Keratinocyte (primary cell): ENCODE results near the gene GGACT. TPM values are rescaled to one million over a fixed set of nuclear protein-coding genes. Genes with fewer than 3 reads are reported as not detected.

Experiments
- DNase-seq: peaks from one replicate; pipeline ENCODE4 v3.0.0-alpha.2; 2011; ENCODE audit warnings: low read depth, missing footprints, low spot score
- FAIRE-seq: peaks from 2 replicates; lab custom pipeline; 2011; peaks lifted over from hg19 to GRCh38; lab: Jason Lieb, UNC
- H2AFZ ChIP-seq: 2 replicates; pipeline ENCODE4 v1.6.0; 2012; ENCODE audit warnings: low read length, control low read depth, inconsistent platforms; ENCODE audit not compliant: control insufficient read depth
- H3K27ac ChIP-seq: 2 replicates; pipeline ENCODE4 v1.5.1; 2011; ENCODE audit warnings: low read length; ENCODE audit not compliant: control insufficient read depth, insufficient read depth
- H3K27me3 ChIP-seq: 3 replicates; pipeline ENCODE4 v1.6.0; 2011; ENCODE audit warnings: low read length; ENCODE audit not compliant: control insufficient read depth, insufficient read depth; ENCODE audit errors: extremely low read depth
- H3K36me3 ChIP-seq, 2 experiments: 2 replicates in 1 of 2; 3 replicates in 1 of 2; pipeline ENCODE4 v1.5.1; 2011; ENCODE audit warnings: low read length in 2 of 2, mild to moderate bottlenecking in 1 of 2; ENCODE audit not compliant: control insufficient read depth in 2 of 2, insufficient read depth in 2 of 2; ENCODE audit errors: extremely low read depth in 1 of 2
- H3K4me1 ChIP-seq: 3 replicates; pipeline ENCODE4 v1.5.1; 2011; ENCODE audit warnings: low read length; ENCODE audit not compliant: control insufficient read depth, insufficient read depth; ENCODE audit errors: extremely low read depth
- H3K4me2 ChIP-seq: 3 replicates; pipeline ENCODE4 v1.6.0; 2011; ENCODE audit warnings: low read depth, low read length; ENCODE audit not compliant: control insufficient read depth, insufficient read depth; ENCODE audit errors: extremely low read depth
- H3K4me3 ChIP-seq, 3 experiments: fragments of 200-600 bp in 1 of 3; sonication (generic) in 1 of 3; 2 replicates in 2 of 3; 3 replicates in 1 of 3; pipeline ENCODE4 v1.5.1; 2011 to 2016; ENCODE audit warnings: low read length in 3 of 3, mild to moderate bottlenecking in 3 of 3, control low read depth in 2 of 3, inconsistent platforms in 1 of 3, low read depth in 1 of 3, mixed read lengths in 1 of 3, mixed run types in 1 of 3, moderate library complexity in 1 of 3; ENCODE audit not compliant: control insufficient read depth in 2 of 3, insufficient read depth in 2 of 3; ENCODE audit errors: extremely low read depth in 1 of 3
- H3K79me2 ChIP-seq: 2 replicates; pipeline ENCODE4 v1.6.0; 2012; ENCODE audit warnings: low read length; ENCODE audit not compliant: control insufficient read depth, insufficient read depth
- H3K9ac ChIP-seq: 3 replicates; pipeline ENCODE4 v1.6.0; 2011; ENCODE audit warnings: low read length; ENCODE audit not compliant: control insufficient read depth, insufficient read depth; ENCODE audit errors: extremely low read depth
- H3K9me1 ChIP-seq: 3 replicates; pipeline ENCODE4 v1.6.0; 2011; ENCODE audit warnings: low read length; ENCODE audit not compliant: control insufficient read depth, insufficient read depth; ENCODE audit errors: extremely low read depth
- H3K9me3 ChIP-seq: 2 replicates; pipeline ENCODE4 v1.5.1; 2012; ENCODE audit warnings: low read depth, low read length; ENCODE audit not compliant: control insufficient read depth
- H4K20me1 ChIP-seq: 3 replicates; pipeline ENCODE4 v1.6.0; 2011; ENCODE audit warnings: low read length; ENCODE audit not compliant: control insufficient read depth, insufficient read depth; ENCODE audit errors: extremely low read depth
- EZH2 ChIP-seq: IDR thresholded peaks from one replicate; pipeline ENCODE4 v1.6.1; 2012; ENCODE audit warnings: inconsistent platforms, mild to moderate bottlenecking, low read length, moderate library complexity
- dilution Hi-C: fragments of 300-500 bp; cut with MboI; formaldehyde crosslinking; loops from one replicate; pipeline ENCODE4 v1.7.0; 2020; ENCODE audit warnings: low sequenced_read_pairs; ENCODE audit not compliant: extremely low pct_ligation_motif_present
- polyA plus RNA-seq, 5 experiments: library from polyadenylated mRNA; depleted of rRNA in 3 of 5; stranded (reverse) in 3 of 5; stranded (forward) in 1 of 5; unstranded in 1 of 5; fragments of >200 nt; gene quantifications; 1 replicate in 1 of 5; 2 replicates in 3 of 5; 3 replicates in 1 of 5; pipeline versions ENCODE4 v1.2.1 to v1.2.3, GENCODE V29; 2011 to 2012; ENCODE audit warnings: missing spikeins in 2 of 5, low read depth in 1 of 5, low replicate concordance in 1 of 5
- TF ChIP-seq, protein P1 (sequence below), 3 experiments: IDR thresholded peaks in 1 of 3; conservative IDR thresholded peaks in 1 of 3; optimal IDR thresholded peaks in 1 of 3; 2 replicates in 2 of 3; 3 replicates in 1 of 3; pipeline versions ENCODE3 to v1.5.1; 2011; ENCODE audit warnings: low read length in 3 of 3, mild to moderate bottlenecking in 3 of 3, moderate library complexity in 2 of 3, control low read depth in 1 of 3, inconsistent platforms in 1 of 3; ENCODE audit not compliant: insufficient read depth in 2 of 3; ENCODE audit errors: extremely low read depth in 1 of 3

GGACT gene
- polyA plus RNA-seq, 1 donor (not counting 4 experiments of a cell fraction or from before 2014, with no cell fraction given): 8.2 TPM

DNA sequence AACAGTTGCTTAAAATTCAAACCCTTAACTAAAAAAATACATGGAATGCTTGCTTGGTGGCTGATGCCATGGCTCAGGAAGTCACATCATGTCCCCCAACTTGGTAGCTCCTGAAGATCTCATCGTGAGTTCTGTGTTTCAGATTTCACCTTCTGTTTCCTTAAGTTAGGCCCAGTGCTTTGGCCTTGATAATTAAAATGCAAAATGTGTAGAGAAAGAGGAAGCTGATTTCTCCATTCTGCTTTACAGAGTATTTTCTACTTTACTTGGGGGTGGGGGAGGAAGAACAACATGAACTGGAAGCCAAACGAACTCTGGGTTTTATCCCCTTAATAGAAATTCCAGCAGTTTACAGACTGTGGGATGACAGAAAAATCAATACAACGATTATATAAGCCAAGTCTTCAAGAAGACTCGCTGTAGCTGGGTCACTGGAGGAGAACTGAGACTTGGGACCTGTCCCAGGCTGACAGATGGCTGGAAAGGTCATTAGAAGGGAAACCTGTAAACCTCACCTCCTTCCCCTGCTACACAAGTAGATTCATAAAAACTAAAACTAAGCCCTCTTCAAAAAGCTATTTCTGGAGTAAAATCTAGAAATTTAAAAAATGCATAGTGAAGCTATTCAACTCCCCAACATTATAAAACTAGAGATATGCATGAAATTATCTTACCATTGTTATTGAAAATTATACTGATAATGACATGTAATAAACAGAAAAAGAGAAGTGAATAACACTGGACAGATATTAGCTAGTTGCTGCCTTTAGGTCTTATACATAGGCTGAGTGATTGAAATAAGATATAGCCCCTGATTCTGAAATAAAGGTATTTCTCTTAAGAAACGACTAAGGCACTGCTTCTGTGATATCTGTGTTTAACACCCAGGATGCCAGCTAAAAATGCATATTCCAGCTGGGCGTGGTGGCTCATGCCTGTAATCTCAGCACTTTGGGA lies 22.1 kb upstream of the GGACT start:
- Histone ChIP-seq H3K79me2 (no peaks in the 10 kb centered on the region), H3K9ac (no peak overlapping the region), H3K27me3 (no peaks in the 10 kb centered on the region), H3K27ac (no peak overlapping the region), H2AFZ (no peak overlapping the region), H3K4me3 (no peak overlapping the region), H3K4me2 (no peak overlapping the region), H3K9me1 (no peaks in the 10 kb centered on the region), H3K4me1 (peaks cover 12% of the 10 kb centered on the region), H3K36me3 (no peaks in the 10 kb centered on the region), H3K9me3 (no peaks in the 10 kb centered on the region), H4K20me1 (no peaks in the 10 kb centered on the region)
- FAIRE-seq (no peak), DNase-seq (no peak)
- no peak for TF ChIP-seq EZH2
- TF ChIP-seq, protein P1, sequence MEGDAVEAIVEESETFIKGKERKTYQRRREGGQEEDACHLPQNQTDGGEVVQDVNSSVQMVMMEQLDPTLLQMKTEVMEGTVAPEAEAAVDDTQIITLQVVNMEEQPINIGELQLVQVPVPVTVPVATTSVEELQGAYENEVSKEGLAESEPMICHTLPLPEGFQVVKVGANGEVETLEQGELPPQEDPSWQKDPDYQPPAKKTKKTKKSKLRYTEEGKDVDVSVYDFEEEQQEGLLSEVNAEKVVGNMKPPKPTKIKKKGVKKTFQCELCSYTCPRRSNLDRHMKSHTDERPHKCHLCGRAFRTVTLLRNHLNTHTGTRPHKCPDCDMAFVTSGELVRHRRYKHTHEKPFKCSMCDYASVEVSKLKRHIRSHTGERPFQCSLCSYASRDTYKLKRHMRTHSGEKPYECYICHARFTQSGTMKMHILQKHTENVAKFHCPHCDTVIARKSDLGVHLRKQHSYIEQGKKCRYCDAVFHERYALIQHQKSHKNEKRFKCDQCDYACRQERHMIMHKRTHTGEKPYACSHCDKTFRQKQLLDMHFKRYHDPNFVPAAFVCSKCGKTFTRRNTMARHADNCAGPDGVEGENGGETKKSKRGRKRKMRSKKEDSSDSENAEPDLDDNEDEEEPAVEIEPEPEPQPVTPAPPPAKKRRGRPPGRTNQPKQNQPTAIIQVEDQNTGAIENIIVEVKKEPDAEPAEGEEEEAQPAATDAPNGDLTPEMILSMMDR (optimal IDR thresholded peaks at IDR 0.05 in 1 of 3, IDR thresholded peaks at IDR 0.05 in 1 of 3, conservative IDR thresholded peaks at IDR 0.05 in 1 of 3; ENCODE audit: extremely low read depth in 1 of 3, insufficient read depth in 2 of 3, low read length in 3 of 3): no peak
- dilution Hi-C loops: no loop called here

DNA sequence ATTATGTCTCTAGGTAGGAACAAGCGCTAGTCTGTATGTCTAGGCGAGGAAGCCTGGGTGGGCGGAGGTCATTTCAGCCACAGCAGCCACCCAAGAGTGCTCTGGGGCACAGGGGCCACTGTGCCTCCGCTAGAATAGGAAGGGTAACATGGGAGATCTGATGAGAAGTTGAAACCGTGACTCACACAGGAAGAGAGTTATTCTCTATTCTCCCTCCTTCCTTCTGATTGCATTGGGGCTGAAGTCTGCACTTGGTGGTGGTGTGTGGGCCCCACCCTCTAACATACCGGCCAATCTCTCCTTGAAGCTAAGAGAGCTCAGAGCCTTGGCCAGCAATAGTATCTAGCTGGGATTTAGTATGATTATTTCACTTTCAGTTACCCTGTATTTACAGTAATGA lies 20.3 kb upstream of the GGACT start:
- Histone ChIP-seq H3K36me3 (no peaks in the 10 kb centered on the region), H3K27me3 (no peaks in the 10 kb centered on the region), H3K9me1 (no peaks in the 10 kb centered on the region), H3K9me3 (no peaks in the 10 kb centered on the region), H2AFZ (no peak overlapping the region), H3K4me2 (no peak overlapping the region), H3K79me2 (no peaks in the 10 kb centered on the region), H3K4me3 (no peak overlapping the region), H3K4me1 (peaks cover 12% of the 10 kb centered on the region), H3K27ac (no peak overlapping the region), H4K20me1 (no peaks in the 10 kb centered on the region), H3K9ac (no peak overlapping the region)
- dilution Hi-C loops: no loop called here
- FAIRE-seq (no peak), DNase-seq (no peak)
- TF ChIP-seq EZH2: no peak
